Peyer's patch (tissue), 4 donors: ENCODE data around the gene CDH8. TPM values are rescaled to one million over a fixed set of nuclear protein-coding genes. Genes with fewer than 3 reads are reported as not detected.

Experiments
- DNase-seq, 3 donors: peaks; one replicate each; pipeline ENCODE4 v3.0.0-alpha.2; 2017 to 2019
- H3K27ac ChIP-seq, 4 donors: fragments of 200-600 bp; sonication (generic); one replicate each; pipeline ENCODE4 v1.5.1; 2016 to 2019
- H3K27me3 ChIP-seq, 2 donors: fragments of 200-600 bp; sonication (generic); one replicate each; pipeline ENCODE4 v1.5.1; 2019
- H3K36me3 ChIP-seq, 3 donors: fragments of 200-600 bp; sonication (generic); one replicate each; pipeline ENCODE4 v1.5.1; 2016 to 2019
- H3K4me1 ChIP-seq, 4 donors: fragments of 200-600 bp; sonication (generic); one replicate each; pipeline ENCODE4 v1.5.1; 2016 to 2019
- H3K4me3 ChIP-seq, 4 donors: fragments of 200-600 bp; sonication (generic); 1 replicate in 3 of 4; 2 replicates in 1 of 4; pipeline ENCODE4 v1.5.1; 2016 to 2019; ENCODE audit warnings: mild to moderate bottlenecking in 1 of 4
- H3K9me3 ChIP-seq, 4 donors: fragments of 200-600 bp; sonication (generic); one replicate each; pipeline ENCODE4 v1.5.1; 2016 to 2019; ENCODE audit warnings: mild to moderate bottlenecking in 1 of 4
- POLR2A ChIP-seq, 2 donors: fragments of 450-650 bp; IDR thresholded peaks; one replicate each; pipeline ENCODE4 v1.5.1; 2017; ENCODE audit warnings: antibody characterized with exemption in 2 of 2, mild to moderate bottlenecking in 2 of 2, moderate library complexity in 2 of 2
- total RNA-seq, 4 donors: library from RNA; depleted of rRNA; stranded (reverse); fragments of >200 nt; gene quantifications; one replicate each; pipeline ENCODE4 v1.1.0, GENCODE V29; 2016
- TF ChIP-seq, protein P1 (sequence below), 6 experiments: fragments of 450-650 bp in 4 of 6; fragments of 200-600 bp in 2 of 6; sonication (generic) in 1 of 6; IDR thresholded peaks; one replicate each; pipeline ENCODE4 v1.5.1; 2017 to 2019; ENCODE audit warnings: antibody characterized with exemption in 6 of 6, mild to moderate bottlenecking in 3 of 6, moderate library complexity in 1 of 6

Gene CDH8
- total RNA-seq, 4 donors from 2014 or later: not detected

GRCh38 chr16:61877436-61877835, 158.8 kb downstream of the CDH8 start:
- H3K4me1 ChIP-seq: no peaks in the 10 kb centered on the region
- no peak for DNase-seq
- TF ChIP-seq, protein P1, sequence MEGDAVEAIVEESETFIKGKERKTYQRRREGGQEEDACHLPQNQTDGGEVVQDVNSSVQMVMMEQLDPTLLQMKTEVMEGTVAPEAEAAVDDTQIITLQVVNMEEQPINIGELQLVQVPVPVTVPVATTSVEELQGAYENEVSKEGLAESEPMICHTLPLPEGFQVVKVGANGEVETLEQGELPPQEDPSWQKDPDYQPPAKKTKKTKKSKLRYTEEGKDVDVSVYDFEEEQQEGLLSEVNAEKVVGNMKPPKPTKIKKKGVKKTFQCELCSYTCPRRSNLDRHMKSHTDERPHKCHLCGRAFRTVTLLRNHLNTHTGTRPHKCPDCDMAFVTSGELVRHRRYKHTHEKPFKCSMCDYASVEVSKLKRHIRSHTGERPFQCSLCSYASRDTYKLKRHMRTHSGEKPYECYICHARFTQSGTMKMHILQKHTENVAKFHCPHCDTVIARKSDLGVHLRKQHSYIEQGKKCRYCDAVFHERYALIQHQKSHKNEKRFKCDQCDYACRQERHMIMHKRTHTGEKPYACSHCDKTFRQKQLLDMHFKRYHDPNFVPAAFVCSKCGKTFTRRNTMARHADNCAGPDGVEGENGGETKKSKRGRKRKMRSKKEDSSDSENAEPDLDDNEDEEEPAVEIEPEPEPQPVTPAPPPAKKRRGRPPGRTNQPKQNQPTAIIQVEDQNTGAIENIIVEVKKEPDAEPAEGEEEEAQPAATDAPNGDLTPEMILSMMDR (IDR thresholded peaks at IDR 0.05): no peak
- TF ChIP-seq POLR2A (IDR thresholded peaks at IDR 0.05): no peak
- H3K36me3 ChIP-seq: no peaks in the 10 kb centered on the region
- H3K9me3 ChIP-seq: no peaks in the 10 kb centered on the region
- no peak overlapping the region for H3K27ac ChIP-seq
- no peaks in the 10 kb centered on the region for H3K27me3 ChIP-seq
- H3K4me3 ChIP-seq: no peak overlapping the region

- Histone ChIP-seq H3K9me3 (no peaks in the 10 kb centered on the region), H3K36me3 (no peaks in the 10 kb centered on the region), H3K4me3 (no peak overlapping the region), H3K27me3 (no peaks in the 10 kb centered on the region), H3K27ac (no peak overlapping the region), H3K4me1 (no peaks in the 10 kb centered on the region)
- TF ChIP-seq POLR2A (IDR thresholded peaks at IDR 0.05): no peak
- TF ChIP-seq, protein P1 (IDR thresholded peaks at IDR 0.05): no peak
- no peak for DNase-seq
Measured at GRCh38 chr16:61872778-61873119, 163.5 kb downstream of the CDH8 start.

- TF ChIP-seq, protein P1 (IDR thresholded peaks at IDR 0.05): no peak
- TF ChIP-seq POLR2A (IDR thresholded peaks at IDR 0.05): no peak
- no peaks in the 10 kb centered on the region for H3K27me3 ChIP-seq
- H3K27ac ChIP-seq: no peak overlapping the region
- no peak for DNase-seq
- no peaks in the 10 kb centered on the region for H3K9me3 ChIP-seq
- H3K36me3 ChIP-seq: no peaks in the 10 kb centered on the region
- no peak overlapping the region for H3K4me3 ChIP-seq
- no peaks in the 10 kb centered on the region for H3K4me1 ChIP-seq
Measured at GRCh38 chr16:61871837-61872777, 164.1 kb downstream of the CDH8 start.

DNA sequence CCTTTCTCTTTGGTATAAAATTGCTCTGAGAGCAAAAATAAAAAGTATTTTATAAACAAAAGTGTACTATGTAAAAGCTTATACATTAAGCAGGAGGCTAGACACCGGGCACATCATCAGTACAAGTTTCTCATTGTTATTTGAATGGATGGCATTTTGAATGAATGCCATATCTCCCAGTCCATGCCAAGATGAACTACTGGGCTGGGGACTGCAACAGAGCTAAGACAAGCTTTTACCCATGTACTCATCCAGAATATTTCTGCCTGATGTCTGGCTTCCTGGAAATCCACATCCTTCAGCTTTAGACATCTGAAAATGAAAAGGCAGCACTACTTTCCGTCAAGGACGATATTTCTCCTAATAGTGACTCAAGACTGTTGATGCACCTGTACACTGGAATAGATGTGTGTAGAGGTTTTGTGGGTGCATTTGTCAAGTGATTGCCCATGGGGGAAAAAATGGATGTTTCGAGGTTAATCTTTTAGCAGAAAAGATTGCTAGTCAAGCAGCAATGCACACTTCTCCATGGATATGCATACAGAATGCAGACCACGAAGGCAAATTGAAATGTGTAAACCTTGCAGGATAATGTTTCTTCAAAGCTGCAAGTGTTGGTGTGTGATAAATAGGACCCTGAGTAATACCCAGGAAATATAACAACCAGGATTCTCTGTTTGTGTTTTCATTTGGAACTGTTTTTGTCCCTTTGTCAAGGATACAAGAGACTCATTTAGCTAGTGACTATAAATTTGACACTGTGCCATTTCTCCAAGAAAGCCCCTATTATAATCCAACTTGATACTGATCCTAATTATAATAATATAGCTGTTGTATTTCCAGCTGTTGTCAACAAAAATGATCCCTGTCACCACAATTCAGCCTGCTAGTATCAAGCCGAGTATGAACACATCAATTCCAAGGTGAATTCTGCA, 173.8 kb downstream of the CDH8 start:
- Histone ChIP-seq H3K36me3 (no peaks in the 10 kb centered on the region), H3K4me3 (no peak overlapping the region), H3K27ac (no peak overlapping the region), H3K4me1 (no peaks in the 10 kb centered on the region), H3K27me3 (no peaks in the 10 kb centered on the region), H3K9me3 (no peaks in the 10 kb centered on the region)
- no peak for DNase-seq
- TF ChIP-seq, protein P1 (IDR thresholded peaks at IDR 0.05): no peak
- TF ChIP-seq POLR2A (IDR thresholded peaks at IDR 0.05): no peak

- Histone ChIP-seq H3K9me3 (no peaks in the 10 kb centered on the region), H3K27me3 (no peaks in the 10 kb centered on the region), H3K4me1 (no peaks in the 10 kb centered on the region), H3K27ac (no peak overlapping the region), H3K4me3 (no peak overlapping the region), H3K36me3 (no peaks in the 10 kb centered on the region)
- TF ChIP-seq POLR2A (IDR thresholded peaks at IDR 0.05): no peak
- TF ChIP-seq, protein P1 (IDR thresholded peaks at IDR 0.05): no peak
- no peak for DNase-seq
Measured at GRCh38 chr16:61858988-61859387, 177.2 kb downstream of the CDH8 start.
